HG02852 (cell line): ENCODE measurements around the gene SORCS2.

Source experiments
- ATAC-seq: cut with Tn5 transposase; IDR thresholded peaks from one replicate; pipeline ENCODE4 v1.9.1; 2021; ENCODE audit warnings: mild to moderate bottlenecking, moderate library complexity; ENCODE audit not compliant: unreplicated experiment

Gene SORCS2

DNA sequence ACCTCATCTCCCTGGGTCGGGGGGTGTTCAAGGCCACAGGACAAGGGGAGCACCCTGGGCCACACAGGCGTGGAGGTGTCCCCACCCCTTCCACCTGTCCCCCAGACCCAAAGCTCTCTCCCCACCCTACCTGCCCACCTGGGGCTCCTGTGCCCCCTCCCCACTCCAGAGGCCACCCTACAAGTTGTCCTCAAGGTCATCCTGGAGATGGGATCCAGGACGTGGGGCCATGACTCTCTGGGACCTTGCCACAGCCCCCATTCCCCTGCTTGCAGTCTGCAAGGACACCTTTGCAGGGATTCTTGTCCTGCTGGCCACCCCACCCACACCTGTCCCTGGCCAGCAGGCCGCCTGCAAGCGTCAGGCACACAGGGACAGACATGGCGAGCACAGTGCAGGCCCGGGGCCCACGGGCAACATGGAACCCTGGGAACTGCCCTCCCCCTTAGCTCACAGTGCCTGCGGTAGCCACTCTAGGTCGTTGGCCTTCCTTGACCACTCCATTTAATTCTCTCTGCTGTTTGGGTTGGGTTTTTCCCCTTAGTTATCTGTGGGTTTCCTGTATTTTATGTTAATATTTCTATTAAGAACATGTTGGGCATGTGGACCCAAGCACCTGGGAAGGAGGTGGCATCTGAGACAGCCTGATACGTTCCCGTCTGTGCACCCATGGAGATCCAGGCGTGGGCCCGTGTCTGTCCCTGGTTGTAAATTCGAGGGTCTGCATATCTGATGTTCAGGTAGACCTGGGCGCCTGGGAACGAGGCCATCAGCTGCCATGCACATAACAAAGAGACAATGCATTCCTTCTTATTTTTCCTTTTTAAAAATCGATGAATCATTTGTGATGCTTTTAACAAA, 549.8 kb downstream of the SORCS2 start:
- no peak for ATAC-seq

DNA sequence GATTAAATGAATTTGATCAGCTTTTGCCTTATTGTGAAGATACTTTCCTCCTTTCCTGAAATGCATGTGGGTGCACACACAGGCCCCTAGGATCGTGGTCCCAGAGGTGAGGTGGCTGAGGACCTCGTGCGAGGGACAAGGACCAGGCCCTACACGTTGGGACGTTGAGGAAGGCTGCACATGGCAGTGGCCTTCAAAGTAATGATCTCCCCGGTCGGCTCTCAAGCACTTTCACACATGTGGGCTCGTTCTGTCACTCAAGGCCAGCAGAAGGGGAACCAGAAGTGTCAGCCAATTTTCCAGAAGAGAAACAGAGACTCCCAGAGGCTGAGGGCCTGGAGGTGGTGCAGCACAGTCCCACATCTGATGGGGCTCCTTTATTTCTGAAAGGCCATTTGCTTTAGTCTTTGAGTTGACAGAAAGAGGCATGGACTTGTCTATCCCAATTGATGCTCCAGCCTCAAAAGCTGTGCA, 550.5 kb downstream of the SORCS2 start:
- ATAC-seq = no peak

GRCh38 chr4:7744142-7744804, 551.9 kb downstream of the SORCS2 start:
- no peak for ATAC-seq

- ATAC-seq = no peak
These were observed 553.1 kb downstream of the SORCS2 start for GRCh38 chr4:7745301-7745885.

- no peak for ATAC-seq
These were observed 554.2 kb downstream of the SORCS2 start for GRCh38 chr4:7746351-7747061.

GRCh38 chr4:7747062-7747385, 554.7 kb downstream of the SORCS2 start:
- no peak for ATAC-seq

GRCh38 chr4:7747566-7747965, 555.2 kb downstream of the SORCS2 start:
- no peak for ATAC-seq

GRCh38 chr4:7750523-7750922, 558.2 kb downstream of the SORCS2 start:
- ATAC-seq = no peak

DNA sequence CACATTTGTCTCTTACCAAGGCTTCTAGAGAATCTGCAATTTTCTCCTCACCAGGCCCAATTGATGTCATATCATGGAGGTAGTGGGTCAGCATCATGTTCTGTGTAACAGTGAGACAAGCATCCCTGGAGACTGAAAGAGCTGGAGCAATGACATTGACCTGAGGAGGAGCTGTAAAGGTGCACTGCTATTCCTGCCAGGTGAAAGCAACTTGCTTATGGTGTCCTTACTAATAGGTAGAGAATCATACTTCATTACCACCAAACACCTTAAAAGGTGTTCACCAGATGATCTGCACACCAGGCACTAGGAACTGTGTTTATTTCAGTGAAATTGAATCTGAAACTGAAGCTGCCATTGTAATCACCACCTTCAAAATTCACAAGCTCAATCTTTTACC, 558.6 kb downstream of the SORCS2 start:
- no peak for ATAC-seq

- ATAC-seq = no peak
These were observed 560.3 kb downstream of the SORCS2 start for GRCh38 chr4:7752649-7753048.

DNA sequence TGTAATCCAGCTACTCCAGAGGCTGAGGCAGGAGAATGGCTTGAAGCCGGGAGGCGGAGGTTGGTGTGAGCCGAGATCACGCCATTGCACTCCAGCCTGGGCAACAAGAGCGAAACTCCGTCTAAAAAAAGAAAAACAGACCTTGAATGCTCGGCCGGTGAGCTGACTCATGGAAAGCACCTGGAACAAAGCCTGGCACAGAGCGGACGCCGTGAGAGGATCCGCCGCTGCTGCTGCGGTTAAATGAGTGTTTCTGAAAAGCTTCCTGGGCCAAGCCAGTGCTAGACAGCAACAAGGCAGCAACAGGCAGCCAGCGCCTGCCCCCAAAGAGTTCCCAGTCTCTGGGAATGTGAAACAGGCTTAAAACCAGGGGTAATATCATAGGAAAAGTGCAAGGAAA, 560.9 kb downstream of the SORCS2 start:
- no peak for ATAC-seq

DNA sequence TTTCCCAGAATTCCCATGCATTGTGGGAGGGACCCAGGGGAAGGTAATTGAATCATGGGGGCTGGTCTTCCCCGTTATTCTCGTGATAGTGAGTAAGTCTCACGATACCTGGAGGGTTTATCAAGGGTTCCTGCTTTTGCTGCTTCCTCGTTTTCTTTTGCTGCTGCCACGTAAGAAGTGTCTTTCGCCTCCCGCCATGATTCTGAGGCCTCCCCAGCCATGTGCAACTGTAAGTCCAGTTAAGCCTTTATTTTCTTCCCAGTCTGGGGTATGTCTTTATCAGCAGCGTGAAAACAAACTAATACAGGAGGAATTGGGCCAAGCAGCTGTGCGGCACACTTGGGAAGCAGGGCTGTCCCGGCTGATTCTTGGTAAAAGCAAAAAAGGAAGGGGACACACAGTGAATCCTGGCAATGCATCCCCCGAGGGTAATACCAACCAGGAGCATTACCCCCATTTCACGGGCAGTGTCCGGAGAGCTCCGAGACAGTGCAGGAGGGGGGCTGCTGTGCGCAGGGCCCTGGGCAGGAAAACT, 561.7 kb downstream of the SORCS2 start:
- no peak for ATAC-seq

- no peak for ATAC-seq
These were observed 562.4 kb downstream of the SORCS2 start for GRCh38 chr4:7754565-7755262.

- ATAC-seq = no peak
These were observed 563.2 kb downstream of the SORCS2 start for GRCh38 chr4:7755561-7755960.

GRCh38 chr4:7756071-7756470, 563.7 kb downstream of the SORCS2 start:
- ATAC-seq = no peak

GRCh38 chr4:7756561-7757355, 564.4 kb downstream of the SORCS2 start:
- ATAC-seq = no peak

DNA sequence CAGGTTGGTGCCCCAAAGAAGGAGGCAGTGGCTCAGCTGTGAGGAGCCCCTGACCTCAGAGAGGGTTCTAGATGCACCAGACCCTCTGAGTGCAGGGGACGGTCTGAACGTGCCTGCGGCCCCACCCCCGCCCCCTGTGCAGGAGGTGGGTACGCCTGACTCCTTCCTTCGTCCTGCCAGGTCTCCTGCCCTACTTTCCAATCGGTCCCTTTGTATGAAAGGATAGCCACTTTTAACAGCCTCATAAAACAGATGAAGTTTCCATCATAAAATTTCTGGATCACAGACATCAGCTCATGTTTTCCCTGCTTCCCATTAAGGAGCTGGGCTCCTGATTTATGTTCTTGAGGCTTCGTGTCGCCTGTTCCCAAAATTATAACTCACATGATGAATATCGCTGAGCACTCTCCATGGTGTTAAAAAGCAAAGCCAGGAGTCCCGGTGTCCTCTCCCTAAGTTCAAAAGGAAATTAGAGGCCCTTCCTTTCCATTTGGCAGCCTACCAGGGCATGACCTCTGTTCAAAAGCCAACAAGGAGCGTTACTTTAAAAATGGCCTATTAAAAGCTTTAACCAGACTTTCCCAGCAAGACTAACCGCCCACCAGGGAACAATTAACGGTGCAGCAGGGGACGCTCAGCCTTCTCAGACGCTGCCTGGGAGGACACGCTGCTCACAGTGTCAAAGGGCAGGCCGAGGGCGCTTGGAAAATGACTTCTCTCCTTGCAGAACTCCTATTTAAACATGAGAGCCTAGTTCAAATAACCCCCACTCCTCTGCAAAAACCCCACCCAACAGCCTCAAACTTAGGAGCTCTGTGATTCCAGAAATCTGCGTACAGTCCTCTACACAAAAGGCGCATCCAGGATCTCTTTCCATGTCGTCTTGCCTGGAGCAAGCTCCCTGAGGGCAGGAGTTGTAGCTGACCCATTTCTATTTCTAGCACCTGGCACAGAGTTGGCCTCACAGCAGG, 565.4 kb downstream of the SORCS2 start:
- no peak for ATAC-seq

DNA sequence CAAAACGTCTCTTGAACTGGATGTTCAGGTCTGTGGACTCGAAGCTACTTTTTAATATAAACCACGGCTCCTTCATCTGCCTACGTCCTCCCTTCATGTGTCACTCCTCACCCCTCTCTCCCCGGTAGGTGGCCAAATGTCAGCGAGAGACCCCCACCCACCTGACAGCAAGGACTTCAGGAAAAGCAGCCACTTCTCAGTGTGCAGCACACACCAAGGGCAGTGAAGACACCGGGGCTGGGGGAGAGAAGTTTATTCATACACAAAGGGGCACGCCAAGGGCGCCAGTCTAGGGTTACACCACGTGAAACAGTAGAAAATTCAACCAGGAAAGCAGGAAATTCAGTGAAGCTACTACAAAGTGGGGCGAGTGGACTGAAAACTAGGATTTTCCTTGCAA, 566.1 kb downstream of the SORCS2 start:
- no peak for ATAC-seq

GRCh38 chr4:7759216-7759615, 566.9 kb downstream of the SORCS2 start:
- ATAC-seq = no peak
